Peyer's patch (tissue), 4 donors: ENCODE data around the gene EIF3D.

Experiments used
- CTCF ChIP-seq, 6 experiments: fragments of 450-650 bp in 4 of 6; fragments of 200-600 bp in 2 of 6; sonication (generic) in 1 of 6; IDR thresholded peaks; one replicate each; pipeline ENCODE4 v1.5.1; 2017 to 2019; ENCODE audit warnings: antibody characterized with exemption in 6 of 6, mild to moderate bottlenecking in 3 of 6, moderate library complexity in 1 of 6
- POLR2A ChIP-seq, 2 donors: fragments of 450-650 bp; IDR thresholded peaks; one replicate each; pipeline ENCODE4 v1.5.1; 2017; ENCODE audit warnings: antibody characterized with exemption in 2 of 2, mild to moderate bottlenecking in 2 of 2, moderate library complexity in 2 of 2

GRCh38 chr22:36565686-36566085 lies 36.7 kb upstream of the EIF3D start:
- no peak for TF ChIP-seq CTCF (IDR thresholded peaks at IDR 0.05)
- TF ChIP-seq POLR2A (IDR thresholded peaks at IDR 0.05): no peak
